Measurements from ENCODE around the gene UBR2. TPM values are rescaled to one million over a fixed set of nuclear protein-coding genes. Genes with fewer than 3 reads are reported as not detected.

UBR2 gene
- total and polyA plus RNA-seq, 2 donors from 2014 or later, result 7.6 to 35.2 TPM

- TF ChIP-seq CTCF (IDR thresholded peaks at IDR 0.05; ENCODE audit: borderline replicate concordance, extremely low read depth, insufficient read depth), result no peak
- intact Hi-C loops (cut with DNase I), result no loop called here
- H3K36me3 ChIP-seq (ENCODE audit: control insufficient read depth in 2 of 3, insufficient read depth in 3 of 3, low read length in 3 of 3), result peaks cover 2 to 40% (median 11%) of the 10 kb centered on the region in 3 donors
- DNase-seq (no peak), FAIRE-seq (no peak)
- H3K4me1 ChIP-seq (ENCODE audit: control insufficient read depth in 2 of 3, insufficient read depth in 2 of 3, low read depth in 1 of 3, low read length in 3 of 3), result no peaks in the 10 kb centered on the region
- H3K27ac ChIP-seq (ENCODE audit: low read depth in 2 of 2, low read length in 2 of 2), result no peak overlapping the region
- no peak overlapping the region for H3K4me3 ChIP-seq (ENCODE audit: low read length in 3 of 3)
- H3K27me3 ChIP-seq (ENCODE audit: control insufficient read depth, insufficient read depth, low read length), result no peaks in the 10 kb centered on the region
- H3K9ac ChIP-seq (ENCODE audit: low read length in 3 of 3), result no peak overlapping the region
- no peaks in the 10 kb centered on the region for H3K9me3 ChIP-seq (ENCODE audit: control insufficient read depth in 2 of 3, insufficient read depth in 1 of 3, low read length in 3 of 3)
Measured at GRCh38 chr6:42652024-42652746, 88.4 kb downstream of the UBR2 start.

- Histone ChIP-seq H3K4me3 (ENCODE audit: low read length in 3 of 3) (no peak overlapping the region), H3K9ac (ENCODE audit: low read length in 3 of 3) (no peak overlapping the region), H3K27ac (ENCODE audit: low read depth in 2 of 2, low read length in 2 of 2) (no peak overlapping the region), H3K36me3 (ENCODE audit: control insufficient read depth in 2 of 3, insufficient read depth in 3 of 3, low read length in 3 of 3) (peaks cover 4 to 42% (median 15%) of the 10 kb centered on the region in 3 donors), H3K4me1 (ENCODE audit: control insufficient read depth in 2 of 3, insufficient read depth in 2 of 3, low read depth in 1 of 3, low read length in 3 of 3) (no peaks in the 10 kb centered on the region), H3K9me3 (ENCODE audit: control insufficient read depth in 2 of 3, insufficient read depth in 1 of 3, low read length in 3 of 3) (no peaks in the 10 kb centered on the region), H3K27me3 (ENCODE audit: control insufficient read depth, insufficient read depth, low read length) (no peaks in the 10 kb centered on the region)
- TF ChIP-seq CTCF (IDR thresholded peaks at IDR 0.05; ENCODE audit: borderline replicate concordance, extremely low read depth, insufficient read depth), result no peak
- intact Hi-C loops (cut with DNase I), result no loop called here
- no peak for FAIRE-seq
- DNase-seq, result no peak
Measured at GRCh38 chr6:42653851-42654250, 90.0 kb downstream of the UBR2 start.

GRCh38 chr6:42659806-42660205 lies 96.0 kb downstream of the UBR2 start:
- H3K9ac ChIP-seq (ENCODE audit: low read length in 3 of 3), result no peak overlapping the region
- peaks cover 4 to 46% (median 21%) of the 10 kb centered on the region in 3 donors for H3K36me3 ChIP-seq (ENCODE audit: control insufficient read depth in 2 of 3, insufficient read depth in 3 of 3, low read length in 3 of 3)
- H3K4me3 ChIP-seq (ENCODE audit: low read length in 3 of 3), result no peak overlapping the region
- intact Hi-C loops (cut with DNase I), result loop anchor here (5.0 to 10.0 kb wide), 2 partner anchors 65 to 217 kb away; partner anchors contain the start of genes PRPH2 and RPL7L1
- H3K27me3 ChIP-seq (ENCODE audit: control insufficient read depth, insufficient read depth, low read length), result no peaks in the 10 kb centered on the region
- H3K4me1 ChIP-seq (ENCODE audit: control insufficient read depth in 2 of 3, insufficient read depth in 2 of 3, low read depth in 1 of 3, low read length in 3 of 3), result no peaks in the 10 kb centered on the region
- no peak for TF ChIP-seq CTCF (IDR thresholded peaks at IDR 0.05; ENCODE audit: borderline replicate concordance, extremely low read depth, insufficient read depth)
- H3K9me3 ChIP-seq (ENCODE audit: control insufficient read depth in 2 of 3, insufficient read depth in 1 of 3, low read length in 3 of 3), result no peaks in the 10 kb centered on the region
- DNase-seq, result no peak
- H3K27ac ChIP-seq (ENCODE audit: low read depth in 2 of 2, low read length in 2 of 2), result no peak overlapping the region
- no peak for FAIRE-seq

All from kidney (tissue), 14 donors.